Neuronal stem cell (in vitro differentiated cells): ENCODE results near the gene GRID1.
A peak's percentile ranks its signal among the peaks of the same experiment; 100 is the strongest.

Source experiments
- DNase-seq: peaks from one replicate; pipeline ENCODE4 v3.0.0-alpha.2; 2013; ENCODE audit warnings: low spot score
- H2AFZ ChIP-seq: one replicate; pipeline ENCODE4 v1.6.1; 2013; ENCODE audit warnings: mild to moderate bottlenecking, low read length, inconsistent platforms
- H2AK5ac ChIP-seq: 2 replicates; pipeline ENCODE4 v1.6.1; 2013; ENCODE audit warnings: low read depth, mild to moderate bottlenecking, inconsistent platforms, low read length, moderate library complexity, mixed read lengths
- H2BK120ac ChIP-seq: 2 replicates; pipeline ENCODE4 v1.6.1; 2013; ENCODE audit warnings: low read depth, mild to moderate bottlenecking, inconsistent platforms, low read length, moderate library complexity, mixed read lengths
- H2BK12ac ChIP-seq: one replicate; pipeline ENCODE4 v1.6.1; 2013; ENCODE audit warnings: low read length, inconsistent platforms
- H2BK15ac ChIP-seq: 2 replicates; pipeline ENCODE4 v1.6.1; 2013; ENCODE audit warnings: mild to moderate bottlenecking, low read length, inconsistent platforms, mixed read lengths
- H2BK5ac ChIP-seq: one replicate; pipeline ENCODE4 v1.6.1; 2013; ENCODE audit warnings: inconsistent platforms, mild to moderate bottlenecking, low read length, moderate library complexity
- H3K14ac ChIP-seq: one replicate; pipeline ENCODE4 v1.6.1; 2013; ENCODE audit warnings: low read length, inconsistent platforms
- H3K18ac ChIP-seq: 2 replicates; pipeline ENCODE4 v1.6.1; 2013; ENCODE audit warnings: low read length, inconsistent platforms
- H3K23ac ChIP-seq: 2 replicates; pipeline ENCODE4 v1.6.1; 2013; ENCODE audit warnings: low read depth, mild to moderate bottlenecking, mixed read lengths, low read length, inconsistent platforms; ENCODE audit not compliant: poor library complexity
- H3K27ac ChIP-seq: replicated peaks from 3 replicates; pipeline ENCODE4 v1.5.1; 2013; ENCODE audit warnings: low read length, inconsistent platforms
- H3K27me3 ChIP-seq, 3 experiments: 2 replicates each; pipeline ENCODE4 v1.6.1; 2013; ENCODE audit warnings: low read length in 3 of 3, mild to moderate bottlenecking in 2 of 3, inconsistent platforms in 1 of 3, low read depth in 1 of 3, mixed read lengths in 1 of 3, moderate library complexity in 1 of 3; ENCODE audit not compliant: control insufficient read depth in 3 of 3, insufficient read depth in 3 of 3
- H3K36me3 ChIP-seq, 2 donors: replicated peaks in 1 of 2; 2 replicates each; pipeline ENCODE4 v1.6.1; 2013; ENCODE audit warnings: low read length in 2 of 2; ENCODE audit not compliant: control insufficient read depth in 2 of 2, insufficient read depth in 2 of 2
- H3K4ac ChIP-seq: 2 replicates; pipeline ENCODE4 v1.6.1; 2013; ENCODE audit warnings: inconsistent platforms, mild to moderate bottlenecking, low read length, moderate library complexity
- H3K4me1 ChIP-seq, 2 donors: 1 replicate in 1 of 2; 2 replicates in 1 of 2; pipeline ENCODE4 v1.6.1; 2013; ENCODE audit warnings: low read length in 2 of 2, low read depth in 1 of 2; ENCODE audit not compliant: control insufficient read depth in 2 of 2, insufficient read depth in 1 of 2
- H3K4me2 ChIP-seq: one replicate; pipeline ENCODE4 v1.6.1; 2013; ENCODE audit warnings: mild to moderate bottlenecking, low read length, inconsistent platforms; ENCODE audit not compliant: insufficient read depth, poor library complexity, severe bottlenecking
- H3K4me3 ChIP-seq, 2 donors: 2 replicates each; pipeline ENCODE4 v1.5.1; 2013; ENCODE audit warnings: low read length in 2 of 2, mild to moderate bottlenecking in 2 of 2, inconsistent platforms in 1 of 2, moderate library complexity in 1 of 2
- H3K79me1 ChIP-seq: one replicate; pipeline ENCODE4 v1.6.1; 2013; ENCODE audit warnings: low read depth, mild to moderate bottlenecking, inconsistent platforms, low read length, moderate library complexity
- H3K9ac ChIP-seq: one replicate; pipeline ENCODE4 v1.6.1; 2013; ENCODE audit warnings: mild to moderate bottlenecking, low read depth, low read length, inconsistent platforms; ENCODE audit not compliant: poor library complexity
- H3K9me3 ChIP-seq, 2 donors: replicated peaks in 1 of 2; 2 replicates each; pipeline versions ENCODE3 to v1.6.1; 2013; ENCODE audit warnings: low read length in 2 of 2, mild to moderate bottlenecking in 2 of 2, inconsistent platforms in 1 of 2, low read depth in 1 of 2, mixed read lengths in 1 of 2, moderate library complexity in 1 of 2; ENCODE audit not compliant: control insufficient read depth in 2 of 2, insufficient read depth in 1 of 2
- H4K8ac ChIP-seq: one replicate; pipeline ENCODE4 v1.6.1; 2013; ENCODE audit warnings: low read depth, mild to moderate bottlenecking, inconsistent platforms, low read length, moderate library complexity
- H4K91ac ChIP-seq: one replicate; pipeline ENCODE4 v1.6.1; 2013; ENCODE audit warnings: low read length, low read depth, mild to moderate bottlenecking, inconsistent platforms; ENCODE audit not compliant: poor library complexity
- WGBS, 2 donors: extraction: QIAGEN DNeasy Blood & Tissue Kit; methylation state at CpG; one replicate each; pipeline ENCODE4 v1.1.7; 2013; ENCODE audit warnings: missing lambda C conversion rate in 2 of 2, mixed read lengths in 1 of 2; ENCODE audit not compliant: insufficient read length in 2 of 2, insufficient replicate concordance in 1 of 2; ENCODE audit errors: extremely low coverage in 2 of 2; 5-methylcytosine and 5-hydroxymethylcytosine counted together

The GRID1 gene

GRCh38 chr10:86025509-86025908 lies 341.1 kb downstream of the GRID1 start:
- Histone ChIP-seq H2BK120ac (no peak overlapping the region), H3K27me3 (no peaks in the 10 kb centered on the region), H3K9ac (no peak overlapping the region), H3K4ac (no peak overlapping the region), H2BK5ac (no peak overlapping the region), H3K18ac (no peak overlapping the region), H3K4me1 (no peaks in the 10 kb centered on the region), H2BK15ac (no peak overlapping the region), H2BK12ac (no peak overlapping the region), H3K27ac (no peak overlapping the region), H3K36me3 (no peaks in the 10 kb centered on the region), H2AK5ac (no peak overlapping the region), H4K91ac (no peak overlapping the region), H2AFZ (no peak overlapping the region), H3K23ac (no peak overlapping the region), H3K14ac (no peak overlapping the region), H3K4me3 (no peak overlapping the region), H3K79me1 (no peaks in the 10 kb centered on the region), H4K8ac (no peak overlapping the region), H3K9me3 (peaks cover 0 to 2% of the 10 kb centered on the region in 2 donors), H3K4me2 (no peak overlapping the region)
- no peak for DNase-seq
- no CpG with 5 or more reads among the region's 3 CpGs for WGBS, 2 donors

- H2BK12ac ChIP-seq = no peak overlapping the region
- H3K18ac ChIP-seq = no peak overlapping the region
- no peaks in the 10 kb centered on the region for H3K4me1 ChIP-seq
- WGBS, 2 donors = no CpG with 5 or more reads among the region's 8 CpGs
- no peak overlapping the region for H2BK15ac ChIP-seq
- no peak overlapping the region for H4K8ac ChIP-seq
- H3K4me2 ChIP-seq = no peak overlapping the region
- H3K4me3 ChIP-seq = no peak overlapping the region
- no peaks in the 10 kb centered on the region for H3K9me3 ChIP-seq
- H3K27ac ChIP-seq = no peak overlapping the region
- H3K9ac ChIP-seq = no peak overlapping the region
- no peak overlapping the region for H2BK5ac ChIP-seq
- H2AK5ac ChIP-seq = no peak overlapping the region
- H3K4ac ChIP-seq = no peak overlapping the region
- H2BK120ac ChIP-seq = no peak overlapping the region
- H3K36me3 ChIP-seq = no peaks in the 10 kb centered on the region
- no peak overlapping the region for H4K91ac ChIP-seq
- H2AFZ ChIP-seq = no peak overlapping the region
- H3K14ac ChIP-seq = no peak overlapping the region
- H3K79me1 ChIP-seq = no peaks in the 10 kb centered on the region
- peak overlapping the region; percentile 3 for H3K23ac ChIP-seq
- no peak for DNase-seq
- H3K27me3 ChIP-seq = no peaks in the 10 kb centered on the region
These were observed 342.1 kb downstream of the GRID1 start for GRCh38 chr10:86024281-86025041.

- Histone ChIP-seq H3K4me1 (no peaks in the 10 kb centered on the region), H3K27me3 (no peaks in the 10 kb centered on the region), H3K9me3 (no peaks in the 10 kb centered on the region), H3K4ac (no peak overlapping the region), H3K18ac (no peak overlapping the region), H2BK12ac (no peak overlapping the region), H2AFZ (no peak overlapping the region), H3K36me3 (no peaks in the 10 kb centered on the region), H3K9ac (no peak overlapping the region), H4K8ac (no peak overlapping the region), H4K91ac (no peak overlapping the region), H2BK120ac (no peak overlapping the region), H3K4me2 (no peak overlapping the region), H3K27ac (no peak overlapping the region), H3K23ac (no peak overlapping the region), H3K14ac (no peak overlapping the region), H3K79me1 (no peaks in the 10 kb centered on the region), H2BK15ac (no peak overlapping the region), H2AK5ac (no peak overlapping the region), H2BK5ac (no peak overlapping the region), H3K4me3 (no peak overlapping the region)
- no CpG with 5 or more reads among the region's 4 CpGs for WGBS, 2 donors
- DNase-seq = no peak
These were observed 342.7 kb downstream of the GRID1 start for GRCh38 chr10:86023931-86024280.

- Histone ChIP-seq H3K23ac (no peak overlapping the region), H2BK15ac (no peak overlapping the region), H3K4me1 (peaks cover 0 to under 1% of the 10 kb centered on the region in 2 donors), H3K4ac (no peak overlapping the region), H2BK5ac (no peak overlapping the region), H2AK5ac (no peak overlapping the region), H3K27ac (no peak overlapping the region), H3K79me1 (no peaks in the 10 kb centered on the region), H3K36me3 (no peaks in the 10 kb centered on the region), H3K9me3 (no peaks in the 10 kb centered on the region), H4K91ac (no peak overlapping the region), H3K4me3 (no peak overlapping the region), H4K8ac (no peak overlapping the region), H3K4me2 (no peak overlapping the region), H3K18ac (no peak overlapping the region), H3K9ac (no peak overlapping the region), H2BK120ac (no peak overlapping the region), H3K27me3 (no peaks in the 10 kb centered on the region), H2AFZ (no peak overlapping the region), H3K14ac (no peak overlapping the region), H2BK12ac (no peak overlapping the region)
- DNase-seq = no peak
- WGBS, 2 donors = no CpG with 5 or more reads among the region's 3 CpGs
These were observed 343.3 kb downstream of the GRID1 start for GRCh38 chr10:86023336-86023735.
